DMS53 treated with DMSO at 0.1 percent for 48 hours (cell line): ENCODE results near the gene LGALS1.
A peak's percentile ranks its signal among the peaks of the same experiment; 100 is the strongest.

ENCODE experiments used
- DNase-seq: peaks from one replicate; lab custom pipeline; 2025; ENCODE audit not compliant: unreplicated experiment; lab: John Stamatoyannopoulos, UW

LGALS1 gene

DNA sequence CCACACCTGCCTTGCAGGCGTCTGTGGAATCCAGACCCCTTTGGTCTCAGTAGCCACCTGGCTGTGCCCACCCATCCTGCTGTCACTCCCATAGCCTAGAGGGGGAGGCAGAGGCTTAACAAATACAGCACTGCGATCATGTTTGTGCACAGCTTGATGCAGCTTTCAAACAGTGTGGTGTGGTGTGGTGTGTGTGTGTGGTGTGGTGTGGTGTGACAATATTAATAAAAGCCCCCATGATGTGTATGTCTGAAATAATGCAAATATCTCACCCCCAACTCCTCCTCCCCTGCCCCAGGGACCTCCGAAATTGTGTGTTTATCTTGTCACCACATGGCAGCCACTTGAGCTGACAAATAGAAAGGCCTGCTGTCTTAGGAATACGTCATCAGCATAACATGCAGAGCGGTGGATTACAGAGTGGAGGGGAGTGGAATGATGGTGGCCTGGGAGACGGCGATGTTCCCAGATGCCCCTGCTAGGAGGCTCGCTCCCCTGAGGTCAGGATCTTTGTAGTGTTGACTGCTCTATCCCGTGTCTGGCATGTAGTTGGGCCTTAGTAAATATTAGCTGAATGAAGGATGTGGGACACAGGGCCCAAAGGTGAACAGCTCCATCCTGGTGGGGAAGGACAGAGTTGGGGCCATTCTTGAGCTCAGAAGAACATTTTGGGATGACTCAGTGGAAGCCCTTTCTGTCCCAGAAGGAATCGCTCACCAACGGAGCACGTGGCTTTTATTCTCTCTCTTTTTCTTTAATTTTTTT is 14.1 kb upstream of the LGALS1 start:
- no peak for DNase-seq

DNA sequence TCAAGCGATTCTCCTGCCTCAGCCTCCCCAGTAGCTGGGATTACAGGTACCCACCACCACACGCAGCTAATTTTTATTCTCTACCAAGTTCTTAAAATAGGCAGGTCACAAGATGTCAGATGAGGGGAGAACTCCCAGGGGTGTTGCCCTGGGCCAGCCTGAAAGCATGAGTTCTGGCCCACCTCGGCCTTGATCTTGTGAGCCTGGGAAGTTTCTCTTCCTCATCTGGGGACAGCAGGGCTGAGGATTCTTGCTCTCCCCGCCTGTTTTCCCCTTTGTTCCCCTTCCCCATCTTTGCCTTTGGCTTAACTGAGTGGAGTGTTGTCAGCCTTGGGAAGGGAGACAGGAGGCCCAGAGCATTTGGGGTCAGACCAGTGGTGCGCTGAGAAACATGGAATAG is 13.4 kb upstream of the LGALS1 start:
- no peak for DNase-seq

DNA sequence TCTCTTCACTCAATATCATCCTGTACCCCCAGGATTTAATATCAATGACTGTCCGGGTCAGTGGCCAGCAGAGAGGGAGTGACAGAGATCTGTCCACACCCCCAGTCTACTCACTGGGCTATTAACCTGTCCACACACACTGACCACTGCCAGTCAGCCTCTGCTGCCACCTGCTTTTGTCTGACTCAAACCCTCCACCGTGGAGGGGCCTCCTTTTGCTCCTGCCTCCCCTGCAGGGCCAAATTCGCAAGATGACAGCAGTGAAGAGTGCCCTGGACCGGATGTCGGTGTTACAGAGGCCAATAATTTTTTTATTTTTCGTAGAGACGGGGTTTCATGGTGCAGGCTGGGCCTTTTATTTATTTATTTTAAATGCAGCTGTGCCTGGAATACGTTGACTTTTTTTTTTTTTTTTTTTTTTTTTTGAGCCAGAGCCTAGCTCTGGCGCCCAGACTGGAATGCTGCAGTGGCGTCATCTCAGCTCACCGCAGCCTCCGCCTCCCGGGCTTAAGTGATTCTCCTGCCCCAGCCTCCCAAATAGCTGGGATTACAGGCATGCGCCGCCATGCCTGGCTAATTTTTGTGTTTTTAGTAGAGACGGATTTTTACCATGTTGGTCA is 11.8 kb upstream of the LGALS1 start:
- no peak for DNase-seq

DNA sequence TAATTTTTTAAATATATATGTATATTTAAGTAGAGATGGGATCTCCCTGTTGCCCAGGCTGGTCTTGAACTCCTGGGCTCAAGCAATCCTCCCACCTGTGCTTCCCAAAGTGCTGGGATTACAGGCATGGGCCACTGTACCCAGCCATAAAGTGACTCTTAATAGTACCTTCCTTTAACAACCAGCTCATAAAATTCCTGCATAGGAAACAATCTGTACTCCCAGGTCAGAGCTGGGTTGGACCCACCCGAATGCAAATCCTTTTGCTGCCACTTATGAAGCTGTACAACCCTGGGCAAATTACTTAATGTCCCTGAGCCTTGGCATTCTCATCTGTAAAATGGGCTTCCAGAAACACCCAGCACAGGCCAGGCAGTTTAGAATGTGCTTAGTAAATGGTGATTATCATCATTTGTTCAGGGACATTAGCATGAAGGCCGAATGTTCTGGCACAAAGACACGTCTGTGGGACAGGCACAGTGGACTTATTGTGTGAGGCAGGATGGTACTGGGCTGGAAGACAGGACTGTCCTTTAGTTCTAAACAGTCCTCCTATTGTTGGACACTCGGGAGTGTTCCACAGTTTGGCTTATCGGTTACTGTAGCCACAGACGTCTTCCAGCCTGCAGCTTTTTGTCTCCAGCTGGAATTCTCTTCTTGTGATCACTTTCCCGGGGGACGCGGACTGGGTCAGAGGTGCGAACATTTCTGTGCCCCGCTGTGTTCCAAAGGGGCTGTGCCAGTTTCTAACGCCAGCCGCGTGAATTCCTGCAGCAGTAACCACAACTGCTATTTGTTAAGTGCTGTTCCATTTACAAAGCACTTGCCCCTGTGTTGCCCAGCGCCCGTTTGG is 11.0 kb upstream of the LGALS1 start:
- DNase-seq, result no peak

DNA sequence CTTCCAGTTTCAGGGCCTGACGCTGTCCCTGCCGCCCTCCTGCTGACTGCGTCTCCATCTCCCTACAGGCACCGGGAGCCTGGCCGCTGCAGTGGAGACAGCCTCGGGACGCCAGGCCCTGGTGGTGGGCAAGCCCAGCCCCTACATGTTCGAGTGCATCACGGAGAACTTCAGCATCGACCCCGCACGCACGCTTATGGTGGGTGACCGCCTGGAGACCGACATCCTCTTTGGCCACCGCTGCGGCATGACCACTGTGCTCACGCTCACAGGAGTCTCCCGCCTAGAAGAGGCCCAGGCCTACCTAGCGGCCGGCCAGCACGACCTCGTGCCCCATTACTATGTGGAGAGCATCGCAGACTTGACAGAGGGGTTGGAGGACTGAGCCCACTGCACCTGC is 9.9 kb upstream of the LGALS1 start:
- no peak for DNase-seq

DNA sequence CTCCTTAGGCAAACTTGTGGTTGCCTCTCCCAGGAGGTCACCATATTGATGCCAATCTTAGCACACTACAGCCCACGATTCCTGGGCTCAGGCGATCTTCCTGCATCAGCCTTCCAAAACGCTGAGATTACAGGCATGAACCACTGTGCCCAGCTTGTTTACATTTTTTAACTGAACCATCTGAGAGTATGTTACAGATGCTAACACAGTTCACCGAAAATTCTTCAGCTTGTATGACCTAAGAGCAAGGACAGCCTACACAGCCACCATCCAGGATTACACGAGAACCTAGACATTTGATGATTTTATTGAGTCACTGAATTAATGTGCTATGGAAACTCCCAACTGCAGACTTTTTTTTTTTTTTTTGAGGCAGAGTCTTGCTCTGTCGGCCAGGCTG is 5.8 kb upstream of the LGALS1 start:
- DNase-seq, result no peak

DNA sequence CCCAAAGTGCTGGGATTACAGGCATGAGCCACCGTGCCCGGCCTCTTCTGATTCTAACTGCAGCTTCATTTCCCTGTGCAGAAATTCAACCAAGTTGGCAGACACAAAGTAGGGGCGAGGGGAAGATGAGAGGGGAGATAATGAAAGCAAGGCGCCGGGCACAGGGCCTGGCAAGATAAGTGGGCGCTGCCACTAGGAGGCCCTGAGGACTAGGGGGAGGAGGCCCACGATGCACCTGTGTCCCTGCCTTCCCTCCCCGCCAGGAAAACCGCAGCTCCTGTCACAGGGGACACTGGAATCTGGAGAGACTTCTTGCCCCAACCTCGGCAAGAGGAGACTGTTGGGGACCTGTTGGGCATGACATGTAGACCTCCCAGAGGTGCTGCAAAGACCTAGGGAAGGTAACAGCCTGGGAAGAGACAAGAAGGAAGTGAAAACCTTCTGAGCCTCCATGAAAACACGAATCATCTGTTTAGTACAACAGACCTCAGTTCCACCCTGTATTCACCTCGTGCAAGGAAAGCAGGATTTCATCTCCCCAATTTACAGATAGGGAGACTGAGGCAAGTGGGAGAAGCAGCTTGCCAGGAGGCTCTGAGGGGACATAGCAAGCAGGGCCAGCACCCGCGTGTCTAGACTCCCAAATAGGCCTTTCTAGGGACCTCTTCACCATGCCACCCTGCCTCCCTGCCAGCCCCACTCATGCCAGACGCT is 3.1 kb upstream of the LGALS1 start:
- no peak for DNase-seq

DNA sequence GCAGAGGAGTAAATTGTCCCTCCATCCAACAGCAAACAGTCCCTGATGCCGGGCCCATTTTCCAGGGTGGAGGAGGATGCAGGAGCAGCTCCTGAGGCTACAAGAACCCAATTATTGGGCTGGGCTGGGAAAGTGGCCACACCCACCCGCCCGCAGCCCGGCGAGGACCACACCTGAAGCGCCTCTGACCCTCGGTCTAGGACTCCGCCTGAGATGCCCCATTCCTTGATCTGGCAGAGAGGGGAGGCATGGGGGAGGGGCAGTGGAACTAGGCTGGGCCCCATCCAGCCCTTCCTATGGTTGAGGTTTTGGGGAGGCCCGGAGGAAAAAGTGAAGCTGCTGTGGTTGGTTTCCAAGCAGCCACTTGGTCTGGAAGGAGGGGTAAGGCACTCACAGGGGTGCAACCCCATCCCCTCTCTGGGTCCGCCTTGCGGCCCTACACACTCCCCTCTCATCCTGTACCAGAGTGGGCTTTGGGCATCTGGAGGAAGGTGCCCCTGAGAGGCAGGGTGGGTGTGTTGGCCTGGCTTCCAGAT is 2.4 kb upstream of the LGALS1 start:
- no peak for DNase-seq

DNA sequence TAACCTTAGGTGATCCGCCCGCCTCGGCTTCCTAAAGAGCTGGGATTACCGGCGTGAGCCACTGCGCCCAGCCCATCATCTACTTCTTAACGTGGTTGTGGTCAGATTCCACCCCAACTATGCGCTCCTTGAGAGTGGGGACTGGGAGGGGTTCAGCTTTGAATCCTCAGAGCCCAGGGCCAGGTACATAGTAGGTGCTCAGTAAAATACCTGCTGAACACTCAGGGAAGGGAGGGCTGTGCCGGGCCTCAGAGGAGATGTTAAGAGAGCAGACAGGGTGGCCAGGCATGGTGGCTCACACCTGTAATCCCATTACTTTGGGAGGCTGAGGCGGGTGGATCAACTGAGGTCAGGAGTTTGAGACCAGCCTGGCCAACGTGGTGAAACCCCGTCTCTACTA is 1.2 kb upstream of the LGALS1 start:
- no peak for DNase-seq

DNA sequence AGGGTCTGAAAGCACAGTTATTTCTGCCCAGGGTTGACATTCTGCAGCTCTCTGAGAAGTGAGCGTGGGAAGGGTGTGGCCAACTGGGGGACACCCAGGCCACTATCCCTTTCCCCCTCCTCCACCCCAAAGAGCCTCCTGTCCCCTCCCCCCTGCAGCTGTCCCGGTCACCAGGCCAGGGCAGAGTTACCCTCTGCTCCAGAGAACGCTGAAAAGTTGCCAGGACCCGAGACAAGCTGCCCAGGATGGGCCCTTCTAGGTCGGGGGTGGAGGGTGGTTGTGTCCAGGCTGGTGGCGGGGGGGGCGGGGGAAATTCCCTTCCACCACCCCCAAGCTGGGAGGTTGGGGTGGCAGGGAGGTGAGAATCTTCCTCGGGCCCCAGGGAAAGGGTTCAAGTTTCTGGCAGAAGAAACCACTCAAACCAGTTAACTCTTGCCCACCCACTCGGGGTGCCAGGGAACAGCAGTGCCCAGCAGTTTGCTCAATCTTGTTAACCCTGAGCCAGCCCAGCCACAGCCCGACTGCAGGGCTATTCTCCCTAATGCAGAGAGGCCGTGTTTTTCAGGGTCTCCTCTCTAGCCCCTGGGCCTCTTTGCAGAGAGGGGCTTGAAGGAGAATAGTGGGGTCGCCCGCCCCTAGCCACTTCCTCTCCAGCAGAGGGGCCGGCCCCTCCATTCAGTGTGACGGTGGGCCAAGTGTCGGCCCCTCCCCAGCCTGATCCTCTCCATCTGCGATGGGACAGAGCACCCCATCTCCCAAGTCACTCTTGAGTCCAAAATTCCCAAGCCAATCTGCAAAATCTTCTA is 697 bp downstream of the LGALS1 start:
- DNase-seq, result no peak

DNA sequence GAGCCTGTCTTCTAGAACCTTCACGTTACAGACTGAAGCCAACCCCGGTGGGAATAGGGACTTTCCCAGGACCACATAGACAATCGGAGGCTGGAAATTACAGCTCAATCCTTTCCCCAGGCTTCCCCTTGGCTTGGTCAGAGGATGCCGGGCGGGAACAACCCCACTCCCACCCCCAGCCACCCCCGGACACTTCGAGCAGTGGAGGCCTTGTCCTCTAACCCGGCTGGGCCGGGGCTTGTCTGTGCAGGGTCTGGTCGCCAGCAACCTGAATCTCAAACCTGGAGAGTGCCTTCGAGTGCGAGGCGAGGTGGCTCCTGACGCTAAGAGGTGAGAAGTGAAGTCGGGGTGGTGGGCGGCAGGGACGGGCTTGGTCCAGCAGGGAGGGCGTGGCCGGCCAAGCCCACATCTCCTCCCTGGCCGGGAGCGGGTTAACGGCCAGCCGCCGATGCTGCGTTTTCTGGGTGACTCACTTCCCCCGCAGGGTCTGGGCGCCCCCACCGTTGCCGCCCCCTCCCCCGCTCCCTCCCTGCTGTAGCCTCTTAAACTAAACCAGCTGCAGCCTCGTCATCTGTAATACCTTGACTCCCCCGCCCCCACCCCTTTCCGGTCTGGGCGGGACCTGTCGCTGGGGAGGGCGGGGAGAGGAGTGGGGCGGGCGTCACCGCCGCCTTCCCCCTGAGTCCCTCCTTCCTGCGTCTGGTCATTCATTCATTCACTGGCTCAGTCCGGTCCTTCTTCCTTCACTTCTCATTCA is 1.5 kb downstream of the LGALS1 start:
- peak; percentile 19 for DNase-seq

DNA sequence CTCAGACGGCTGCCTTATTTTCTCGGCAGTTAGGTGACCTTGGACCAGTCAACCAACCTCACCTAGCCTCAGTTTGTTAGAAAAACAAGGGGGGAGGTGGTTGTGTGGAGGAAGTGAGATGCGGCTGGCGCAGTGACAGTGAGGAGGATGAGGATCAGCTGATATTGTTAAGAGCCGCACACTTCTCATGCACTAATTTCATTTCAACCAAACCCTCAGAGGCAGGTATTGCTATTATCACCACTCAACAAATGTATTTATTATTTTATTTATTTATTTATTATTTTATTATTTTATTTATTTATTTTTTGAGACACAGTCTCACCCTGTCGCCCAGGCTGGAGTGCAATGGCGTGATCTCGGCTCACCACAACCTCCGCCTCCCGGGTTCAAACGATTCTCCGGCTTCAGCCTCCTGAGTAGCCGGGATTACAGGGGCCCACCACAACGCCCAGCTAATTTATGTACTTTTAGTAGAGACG is 2.1 kb downstream of the LGALS1 start:
- DNase-seq, result no peak

DNA sequence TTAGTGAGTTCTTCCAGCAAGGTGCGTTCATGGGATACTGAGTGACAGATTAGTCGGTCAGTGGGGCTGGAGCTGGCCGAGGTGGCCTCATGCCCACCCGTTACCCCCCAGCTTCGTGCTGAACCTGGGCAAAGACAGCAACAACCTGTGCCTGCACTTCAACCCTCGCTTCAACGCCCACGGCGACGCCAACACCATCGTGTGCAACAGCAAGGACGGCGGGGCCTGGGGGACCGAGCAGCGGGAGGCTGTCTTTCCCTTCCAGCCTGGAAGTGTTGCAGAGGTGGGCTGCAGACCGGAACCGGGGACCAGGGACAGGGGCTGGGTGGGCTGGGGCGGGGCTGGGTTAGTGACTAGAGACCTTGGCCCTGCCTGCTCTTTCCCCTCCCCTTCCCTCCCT is 2.9 kb downstream of the LGALS1 start:
- no peak for DNase-seq

DNA sequence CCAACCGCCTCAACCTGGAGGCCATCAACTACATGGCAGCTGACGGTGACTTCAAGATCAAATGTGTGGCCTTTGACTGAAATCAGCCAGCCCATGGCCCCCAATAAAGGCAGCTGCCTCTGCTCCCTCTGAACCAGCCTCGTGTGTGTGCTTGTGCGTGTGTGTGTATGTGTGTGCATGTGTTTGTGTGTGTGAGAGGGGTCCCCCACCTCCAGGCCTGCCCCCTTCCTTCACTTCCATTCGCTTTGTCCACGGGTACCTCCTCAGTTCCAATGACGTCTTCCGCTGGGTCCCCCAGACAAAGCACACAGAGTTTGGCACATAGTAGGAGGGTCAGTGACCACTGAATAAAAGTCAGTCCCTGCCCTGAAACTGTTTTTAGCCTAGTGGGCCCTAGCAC is 4.2 kb downstream of the LGALS1 start:
- no peak for DNase-seq

DNA sequence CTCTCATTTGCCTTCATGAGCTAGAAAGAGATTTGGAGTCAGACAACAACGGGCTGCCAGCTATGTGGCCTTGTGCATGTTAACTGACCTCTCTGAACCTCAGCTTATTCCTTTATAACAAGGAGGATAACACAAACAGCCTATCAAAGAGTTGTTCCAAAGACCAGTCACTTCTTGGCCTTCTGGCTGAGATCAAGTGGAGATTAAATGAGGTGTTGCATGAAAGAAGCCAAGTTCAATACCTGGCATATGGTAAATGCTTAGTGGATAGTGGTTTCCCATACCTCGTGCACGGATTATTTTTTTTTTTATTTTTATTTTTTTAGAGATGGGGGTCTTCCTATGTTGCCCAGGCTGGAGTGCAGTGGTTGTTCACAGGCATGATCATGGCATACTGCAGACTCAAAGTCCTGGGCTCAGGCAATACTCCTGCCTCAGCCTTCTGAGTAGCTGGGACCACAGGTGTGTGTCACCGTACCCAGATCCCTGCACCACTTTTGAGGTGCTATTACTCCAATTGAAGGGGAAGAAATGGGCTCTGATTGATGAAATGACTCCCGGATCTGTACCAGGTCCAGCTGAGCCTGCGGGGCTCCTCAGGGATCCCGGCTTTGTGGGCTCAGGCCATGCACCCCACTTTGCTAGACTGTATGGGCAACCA is 4.9 kb downstream of the LGALS1 start:
- DNase-seq, result no peak

DNA sequence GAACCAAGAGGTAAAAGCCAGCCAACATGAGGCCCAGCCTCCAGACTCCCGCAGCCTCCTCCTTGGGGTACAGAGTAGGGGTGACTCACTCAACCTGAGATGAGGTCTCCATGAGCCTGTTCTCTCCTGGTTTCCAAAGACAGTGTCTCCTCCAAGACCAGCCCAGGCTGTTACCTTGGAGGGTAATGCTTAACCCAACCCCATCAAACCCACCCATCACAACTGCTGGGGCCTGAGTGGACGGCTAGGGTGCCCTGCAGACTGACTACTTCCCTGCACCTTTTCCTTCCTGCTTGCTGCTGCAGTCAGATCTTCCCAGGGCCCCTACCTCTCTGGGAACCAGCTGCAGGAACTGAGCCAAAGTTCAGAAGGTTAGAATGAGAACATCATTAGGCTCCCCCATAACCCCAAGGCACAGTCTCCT is 5.6 kb downstream of the LGALS1 start:
- DNase-seq, result no peak

DNA sequence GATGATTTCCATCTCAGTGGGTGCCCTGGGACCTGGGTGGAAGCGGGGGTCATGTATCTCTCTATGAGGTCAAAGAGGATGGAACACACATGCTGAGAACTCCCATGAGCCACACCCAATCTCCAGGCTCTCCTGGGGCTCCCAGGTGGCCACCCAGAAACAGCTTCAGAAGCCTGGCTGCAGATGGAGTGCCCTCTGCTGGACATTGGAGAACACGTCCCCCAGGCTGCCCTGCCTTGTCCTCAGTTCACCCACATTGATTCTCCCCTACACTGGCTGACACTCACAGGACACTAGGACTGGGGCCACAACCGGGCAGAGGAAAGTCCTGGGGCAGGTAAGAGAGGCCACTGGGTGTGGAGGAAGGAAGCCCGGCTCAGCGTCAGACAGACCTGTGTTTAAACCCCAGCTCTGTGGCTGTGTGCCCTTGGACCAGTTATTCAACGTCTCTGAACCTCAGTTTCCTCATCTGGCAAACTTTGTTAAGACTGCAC is 6.2 kb downstream of the LGALS1 start:
- DNase-seq, result peak; percentile 23

DNA sequence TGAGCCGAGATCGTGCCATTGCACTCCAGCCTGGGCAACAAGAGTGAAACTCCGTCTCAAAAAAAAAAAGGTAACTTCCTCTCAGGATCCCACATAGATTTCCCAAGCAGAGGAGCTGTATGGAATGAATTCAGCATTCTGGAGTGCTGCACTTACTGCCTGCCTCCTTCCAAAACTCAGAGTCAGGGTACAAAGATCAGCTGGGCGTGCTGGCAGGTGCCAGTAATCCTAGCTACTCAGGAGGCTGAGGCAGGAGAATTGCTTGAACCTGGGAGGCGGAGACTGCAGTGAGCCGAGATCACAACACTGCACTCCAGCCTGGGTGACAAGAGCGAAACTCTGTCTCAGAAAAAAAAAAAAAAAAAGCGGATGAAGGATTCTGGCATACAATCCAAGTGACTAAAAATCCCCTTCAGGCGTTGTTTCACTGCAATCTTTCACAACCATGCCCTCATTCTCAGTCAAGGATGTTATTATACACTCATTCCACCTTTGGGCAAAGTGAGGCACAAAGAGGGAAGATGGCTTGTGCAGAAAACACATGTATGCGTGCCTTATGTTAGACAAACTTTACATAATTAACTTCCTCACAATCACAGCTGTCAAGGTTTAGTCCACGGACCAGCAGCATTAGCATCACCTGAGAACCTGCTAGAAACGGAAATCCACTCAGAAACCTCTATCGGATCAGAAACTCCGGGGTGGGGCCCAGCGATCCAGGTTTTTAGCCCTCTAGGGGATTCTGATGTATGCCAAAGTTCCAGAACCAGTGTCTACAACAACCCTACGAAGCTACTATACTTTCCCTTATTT is 9.6 kb downstream of the LGALS1 start:
- DNase-seq, result no peak
